22Rv1 (cell line): ENCODE results near the gene ABCA4.

Experiments
- H3K27ac ChIP-seq: fragments of 450-650 bp; 2 replicates; pipeline ENCODE4 v1.5.1; 2017
- CTCF ChIP-seq: fragments of 450-650 bp; IDR thresholded peaks from 2 replicates; pipeline ENCODE4 v1.5.1; 2017; ENCODE audit warnings: mild to moderate bottlenecking
- ZFX ChIP-seq: fragments of 450-650 bp; IDR thresholded peaks from 2 replicates; pipeline ENCODE4 v1.6.1; 2017; ENCODE audit warnings: antibody characterized with exemption, borderline replicate concordance

ABCA4 gene

GRCh38 chr1:94039871-94040569, 80.9 kb downstream of the ABCA4 start:
- H3K27ac ChIP-seq: no peak overlapping the region
- no peak for TF ChIP-seq ZFX
- TF ChIP-seq CTCF: peak; percentile 63

DNA sequence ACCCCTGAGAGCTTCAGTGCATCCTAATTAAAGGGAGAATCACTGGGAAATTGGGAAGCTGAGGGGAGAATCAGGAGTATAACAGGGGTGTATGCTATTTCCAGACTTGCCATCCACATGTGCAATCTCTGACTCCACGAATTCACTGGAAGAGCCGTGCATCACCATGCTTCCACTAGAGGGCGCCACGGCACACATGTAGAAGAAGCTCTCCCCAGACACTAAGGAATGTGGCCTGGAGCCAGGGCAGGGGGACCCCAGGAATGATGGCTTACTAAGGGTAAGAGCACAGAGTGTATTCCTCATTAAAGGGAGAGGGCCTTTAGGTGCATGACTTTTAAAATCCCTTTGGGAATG, 81.5 kb downstream of the ABCA4 start:
- TF ChIP-seq CTCF (peak; percentile 97), ZFX (no peak)
- H3K27ac ChIP-seq: no peak overlapping the region

DNA sequence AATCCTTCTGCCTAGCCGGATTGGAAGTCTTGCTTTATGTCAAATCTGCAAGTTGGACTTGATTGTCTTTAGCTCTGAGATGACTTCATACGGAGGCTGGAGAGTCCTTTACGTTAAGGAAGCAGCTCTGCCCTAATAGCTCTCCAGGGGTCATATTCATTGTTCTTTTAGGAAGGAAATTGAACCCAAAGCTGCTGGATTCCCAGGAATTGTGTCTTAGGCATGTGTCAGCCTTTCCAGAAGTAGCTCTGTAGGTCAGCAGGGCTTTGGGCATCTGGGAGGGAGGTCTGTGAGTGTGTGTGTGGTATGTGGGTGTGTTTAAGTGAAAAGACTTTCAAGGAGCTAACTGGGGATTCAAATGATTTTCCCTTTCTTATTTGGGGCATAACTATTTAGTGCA, 82.4 kb downstream of the ABCA4 start:
- no peak for TF ChIP-seq ZFX
- no peak for TF ChIP-seq CTCF
- H3K27ac ChIP-seq: no peak overlapping the region

GRCh38 chr1:94037392-94038229, 83.3 kb downstream of the ABCA4 start:
- TF ChIP-seq CTCF: no peak
- TF ChIP-seq ZFX: no peak
- no peak overlapping the region for H3K27ac ChIP-seq

- H3K27ac ChIP-seq: no peak overlapping the region
- TF ChIP-seq ZFX (no peak), CTCF (no peak)
These were observed 84.2 kb downstream of the ABCA4 start for GRCh38 chr1:94036730-94037129.

DNA sequence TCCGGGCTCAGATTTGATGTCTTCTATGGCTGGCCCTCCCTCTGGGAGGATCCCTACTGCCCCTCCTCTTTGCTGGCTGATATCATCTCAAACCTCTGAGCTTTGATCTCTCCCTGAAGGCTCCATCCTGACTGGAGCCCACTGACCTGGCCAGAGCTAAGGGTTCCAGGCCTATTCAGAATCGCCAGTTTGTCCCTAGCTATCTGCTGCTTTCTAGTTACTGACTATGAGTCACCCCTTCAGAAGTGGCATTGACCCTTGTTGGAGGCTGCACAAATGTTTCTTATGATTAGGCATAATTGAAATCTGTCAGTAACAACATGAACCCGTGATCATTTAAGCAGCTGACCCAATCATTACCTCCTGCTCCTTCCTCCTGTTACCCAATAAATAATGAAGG, 87.1 kb downstream of the ABCA4 start:
- H3K27ac ChIP-seq: no peak overlapping the region
- TF ChIP-seq CTCF: no peak
- TF ChIP-seq ZFX: no peak

- TF ChIP-seq CTCF (no peak), ZFX (no peak)
- H3K27ac ChIP-seq: no peak overlapping the region
These were observed 88.3 kb downstream of the ABCA4 start for GRCh38 chr1:94032637-94033036.
